ENCODE measurements around the gene ZNF225. TPM values are rescaled to one million over a fixed set of nuclear protein-coding genes. Genes with fewer than 3 reads are reported as not detected.
A peak's percentile ranks its signal among the peaks of the same experiment; 100 is the strongest.

Gene ZNF225
- total RNA-seq (10 to 100 TPM; 10.7 to 13.9 TPM), polyA plus RNA-seq (1 to 10 TPM in 1 of 2 donors, under 1 TPM in 1; 0.98 to 2.7 TPM)

- Histone ChIP-seq H3K4me1 (ENCODE audit: insufficient read depth, low read length) (peaks cover 19% of the 10 kb centered on the region), H3K27ac (ENCODE audit: low read depth, low read length) (peak within 1 kb of the TSS; percentile 30), H3K36me3 (ENCODE audit: insufficient read depth, low read length) (peaks cover 5% of the 10 kb centered on the region), H3K9me3 (ENCODE audit: control insufficient read depth in 1 of 2, low read length in 2 of 2) (peaks cover 0 to 9% of the 10 kb centered on the region in 2 donors), H3K27me3 (ENCODE audit: insufficient read depth, low read length) (no peaks in the 10 kb centered on the region), H3K4me3 (ENCODE audit: low read length in 2 of 2) (peak within 1 kb of the TSS; percentile 92 to 96)
- Mint-ChIP-seq H3K27ac (peak within 1 kb of the TSS; percentile 75 to 98 (median 94)), H3K4me1 (peaks cover 9 to 40% (median 23%) of the 10 kb centered on the region in 4 donors), H3K36me3 (peaks cover 21 to 50% of the 10 kb centered on the region in 2 donors), H3K27me3 (no peaks in the 10 kb centered on the region), H3K4me3 (peak within 1 kb of the TSS; percentile 96 to 100 (median 99)), H3K9me3 (peaks cover 2 to 33% (median 27%) of the 10 kb centered on the region in 8 donors)
- intact Hi-C loops (cut with micrococcal nuclease): loop anchor here (1.0 kb wide), 8 partner anchors 19 to 191 kb away; partner anchors contain the start of genes ZNF224, ZNF226, ZNF227 and ZNF230
- DNase-seq: peak; percentile 80 to 85 (median 84)
- POLR2A ChIA-PET (ENCODE audit: partially characterized antibody): interaction anchor here (1.3 to 3.3 kb wide), 4 partner anchors 18 to 62 kb away, joined by 4 to 24 read pairs (median 6); partner anchors contain the start of genes ZNF224 and ZNF226
- CTCF ChIA-PET (ENCODE audit: partially characterized antibody): no interaction called here
These were observed at the start of gene ZNF225 for GRCh38 chr19:44113138-44113783. ZNF225 (plus strand) TSS chr19:44113399; CDS start chr19:44115828, 2,429 bp downstream.

GRCh38 chr19:44066305-44066704 lies 46.9 kb upstream of the ZNF225 start:
- H3K36me3 Mint-ChIP-seq: peaks cover 51 to 68% of the 10 kb centered on the region in 2 donors
- Histone ChIP-seq H3K27ac (ENCODE audit: low read depth, low read length) (no peak overlapping the region), H3K4me3 (ENCODE audit: low read length in 2 of 2) (no peak overlapping the region), H3K36me3 (ENCODE audit: insufficient read depth, low read length) (no peaks in the 10 kb centered on the region), H3K4me1 (ENCODE audit: insufficient read depth, low read length) (peaks cover 3% of the 10 kb centered on the region), H3K27me3 (ENCODE audit: insufficient read depth, low read length) (no peaks in the 10 kb centered on the region), H3K9me3 (ENCODE audit: control insufficient read depth in 1 of 2, low read length in 2 of 2) (peaks cover 6 to 18% of the 10 kb centered on the region in 2 donors)
- H3K4me3 Mint-ChIP-seq: no peak overlapping the region
- H3K4me1 Mint-ChIP-seq: peaks cover 2 to 5% (median 4%) of the 10 kb centered on the region in 4 donors
- no peak overlapping the region for H3K27ac Mint-ChIP-seq
- CTCF ChIA-PET (ENCODE audit: partially characterized antibody): no interaction called here
- H3K27me3 Mint-ChIP-seq: peaks cover 0 to 1% of the 10 kb centered on the region in 2 donors
- POLR2A ChIA-PET (ENCODE audit: partially characterized antibody): no interaction called here
- H3K9me3 Mint-ChIP-seq: peaks cover 14 to 78% (median 57%) of the 10 kb centered on the region in 8 donors
- intact Hi-C loops (cut with micrococcal nuclease): no loop called here
- no peak for DNase-seq

GRCh38 chr19:44069415-44069814 lies 43.8 kb upstream of the ZNF225 start:
- intact Hi-C loops (cut with micrococcal nuclease): no loop called here
- DNase-seq: no peak
- Histone ChIP-seq H3K27ac (ENCODE audit: low read depth, low read length) (no peak overlapping the region), H3K36me3 (ENCODE audit: insufficient read depth, low read length) (no peaks in the 10 kb centered on the region), H3K4me1 (ENCODE audit: insufficient read depth, low read length) (peaks cover 21% of the 10 kb centered on the region), H3K27me3 (ENCODE audit: insufficient read depth, low read length) (no peaks in the 10 kb centered on the region), H3K9me3 (ENCODE audit: control insufficient read depth in 1 of 2, low read length in 2 of 2) (peaks cover 6 to 18% of the 10 kb centered on the region in 2 donors), H3K4me3 (ENCODE audit: low read length in 2 of 2) (no peak overlapping the region)
- Mint-ChIP-seq H3K27me3 (peaks cover 0 to 1% of the 10 kb centered on the region in 2 donors), H3K9me3 (peaks cover 10 to 61% (median 52%) of the 10 kb centered on the region in 8 donors), H3K4me1 (peaks cover 15 to 26% (median 22%) of the 10 kb centered on the region in 4 donors), H3K27ac (no peak overlapping the region), H3K4me3 (no peak overlapping the region), H3K36me3 (peaks cover 27 to 47% of the 10 kb centered on the region in 2 donors)
- CTCF ChIA-PET (ENCODE audit: partially characterized antibody): no interaction called here
- POLR2A ChIA-PET (ENCODE audit: partially characterized antibody): no interaction called here

- H3K36me3 Mint-ChIP-seq: peaks cover 22 to 35% of the 10 kb centered on the region in 2 donors
These were observed 41.2 kb upstream of the ZNF225 start, which contains the start of gene ZNF284 for GRCh38 chr19:44071824-44072542. ZNF284 (plus strand) TSS chr19:44072159; CDS start chr19:44076390, 4,231 bp downstream.

GRCh38 chr19:44072543-44073401 lies 40.4 kb upstream of the ZNF225 start:
- H3K4me3 Mint-ChIP-seq: peak overlapping the region; percentile 85 to 96 (median 92)
- H3K27me3 Mint-ChIP-seq: peaks cover 0 to 1% of the 10 kb centered on the region in 2 donors
- peaks cover 25 to 37% of the 10 kb centered on the region in 2 donors for H3K36me3 Mint-ChIP-seq
- no peak for DNase-seq
- H3K4me3 ChIP-seq (ENCODE audit: low read length in 2 of 2): peak overlapping the region; percentile 54 to 76
- H3K9me3 Mint-ChIP-seq: peaks cover 4 to 30% (median 24%) of the 10 kb centered on the region in 8 donors
- H3K9me3 ChIP-seq (ENCODE audit: control insufficient read depth in 1 of 2, low read length in 2 of 2): no peaks in the 10 kb centered on the region
- no peaks in the 10 kb centered on the region for H3K27me3 ChIP-seq (ENCODE audit: insufficient read depth, low read length)
- peak overlapping the region; percentile 39 for H3K27ac ChIP-seq (ENCODE audit: low read depth, low read length)
- peaks cover 21% of the 10 kb centered on the region for H3K4me1 ChIP-seq (ENCODE audit: insufficient read depth, low read length)
- ChIA-PET POLR2A (ENCODE audit: partially characterized antibody) (interaction anchor here (1.0 to 2.3 kb wide), 4 partner anchors 23 to 138 kb away, joined by 3 to 8 read pairs (median 4); partner anchors contain the start of genes ZNF221, ZNF226 and ZNF45), CTCF (ENCODE audit: partially characterized antibody) (interaction anchor here (1.0 kb wide), 1 partner anchor 69 kb away, joined by 3 read pairs; no protein-coding TSS in a partner anchor)
- intact Hi-C loops (cut with micrococcal nuclease): loop anchor here (1.0 to 2.0 kb wide), 3 partner anchors 21 to 70 kb away; partner anchors contain the start of genes ZNF224 and ZNF230
- H3K4me1 Mint-ChIP-seq: peaks cover 17 to 31% (median 24%) of the 10 kb centered on the region in 4 donors
- H3K27ac Mint-ChIP-seq: peak overlapping the region in 5 of 7 donors; percentile 4 to 85 (median 35)
- peaks cover 4% of the 10 kb centered on the region for H3K36me3 ChIP-seq (ENCODE audit: insufficient read depth, low read length)

More at GRCh38 chr19:44071824-44072542, 41.2 kb upstream of the ZNF225 start, which contains the start of gene ZNF284:
- H3K27me3 ChIP-seq (ENCODE audit: insufficient read depth, low read length): no peaks in the 10 kb centered on the region
- Mint-ChIP-seq H3K27me3 (peaks cover 0 to 1% of the 10 kb centered on the region in 2 donors), H3K9me3 (peaks cover 4 to 38% (median 32%) of the 10 kb centered on the region in 8 donors), H3K4me1 (peaks cover 17 to 31% (median 24%) of the 10 kb centered on the region in 4 donors), H3K27ac (peak within 1 kb of the TSS; percentile 45 to 93 (median 86)), H3K4me3 (peak within 1 kb of the TSS; percentile 85 to 96 (median 92))
- H3K9me3 ChIP-seq (ENCODE audit: control insufficient read depth in 1 of 2, low read length in 2 of 2): peaks cover 0 to 7% of the 10 kb centered on the region in 2 donors
- H3K36me3 ChIP-seq (ENCODE audit: insufficient read depth, low read length): no peaks in the 10 kb centered on the region
- DNase-seq: peak; percentile 82 to 85 (median 83)
- POLR2A ChIA-PET (ENCODE audit: partially characterized antibody): interaction anchor here (1.0 to 2.3 kb wide), 3 partner anchors 23 to 121 kb away, joined by 3 to 8 read pairs (median 3); partner anchors contain the start of genes ZNF221 and ZNF226
- peak within 1 kb of the TSS; percentile 54 to 76 for H3K4me3 ChIP-seq (ENCODE audit: low read length in 2 of 2)
- intact Hi-C loops (cut with micrococcal nuclease): loop anchor here (1.0 to 2.0 kb wide), 3 partner anchors 21 to 69 kb away; partner anchors contain the start of genes ZNF224 and ZNF230
- H3K27ac ChIP-seq (ENCODE audit: low read depth, low read length): peak within 1 kb of the TSS; percentile 39
- H3K4me1 ChIP-seq (ENCODE audit: insufficient read depth, low read length): peaks cover 21% of the 10 kb centered on the region
- CTCF ChIA-PET (ENCODE audit: partially characterized antibody): interaction anchor here (1.0 kb wide), 1 partner anchor 18 kb away, joined by 3 read pairs; no protein-coding TSS in a partner anchor

GRCh38 chr19:44076325-44076724 lies 36.9 kb upstream of the ZNF225 start:
- Histone ChIP-seq H3K27ac (ENCODE audit: low read depth, low read length) (no peak overlapping the region), H3K36me3 (ENCODE audit: insufficient read depth, low read length) (peaks cover 5% of the 10 kb centered on the region), H3K4me3 (ENCODE audit: low read length in 2 of 2) (no peak overlapping the region), H3K9me3 (ENCODE audit: control insufficient read depth in 1 of 2, low read length in 2 of 2) (no peaks in the 10 kb centered on the region), H3K27me3 (ENCODE audit: insufficient read depth, low read length) (no peaks in the 10 kb centered on the region), H3K4me1 (ENCODE audit: insufficient read depth, low read length) (peaks cover 18% of the 10 kb centered on the region)
- Mint-ChIP-seq H3K36me3 (peaks cover 38 to 40% of the 10 kb centered on the region in 2 donors), H3K4me1 (peaks cover 15 to 26% (median 20%) of the 10 kb centered on the region in 4 donors), H3K4me3 (no peak overlapping the region), H3K27ac (peak overlapping the region in 1 of 7 donors; percentile 17), H3K9me3 (peaks cover 0 to 5% (median 4%) of the 10 kb centered on the region in 8 donors), H3K27me3 (no peaks in the 10 kb centered on the region)
- DNase-seq: no peak
- CTCF ChIA-PET (ENCODE audit: partially characterized antibody): no interaction called here
- intact Hi-C loops (cut with micrococcal nuclease): no loop called here
- POLR2A ChIA-PET (ENCODE audit: partially characterized antibody): no interaction called here

Data from CD4-positive, alpha-beta memory T cell (primary cell).